GM21515 (cell line): ENCODE data around the gene PWWP2B.

Experiments used
- ATAC-seq: cut with Tn5 transposase; IDR thresholded peaks from one replicate; pipeline ENCODE4 v1.9.1; 2021; ENCODE audit not compliant: unreplicated experiment

The PWWP2B gene

DNA sequence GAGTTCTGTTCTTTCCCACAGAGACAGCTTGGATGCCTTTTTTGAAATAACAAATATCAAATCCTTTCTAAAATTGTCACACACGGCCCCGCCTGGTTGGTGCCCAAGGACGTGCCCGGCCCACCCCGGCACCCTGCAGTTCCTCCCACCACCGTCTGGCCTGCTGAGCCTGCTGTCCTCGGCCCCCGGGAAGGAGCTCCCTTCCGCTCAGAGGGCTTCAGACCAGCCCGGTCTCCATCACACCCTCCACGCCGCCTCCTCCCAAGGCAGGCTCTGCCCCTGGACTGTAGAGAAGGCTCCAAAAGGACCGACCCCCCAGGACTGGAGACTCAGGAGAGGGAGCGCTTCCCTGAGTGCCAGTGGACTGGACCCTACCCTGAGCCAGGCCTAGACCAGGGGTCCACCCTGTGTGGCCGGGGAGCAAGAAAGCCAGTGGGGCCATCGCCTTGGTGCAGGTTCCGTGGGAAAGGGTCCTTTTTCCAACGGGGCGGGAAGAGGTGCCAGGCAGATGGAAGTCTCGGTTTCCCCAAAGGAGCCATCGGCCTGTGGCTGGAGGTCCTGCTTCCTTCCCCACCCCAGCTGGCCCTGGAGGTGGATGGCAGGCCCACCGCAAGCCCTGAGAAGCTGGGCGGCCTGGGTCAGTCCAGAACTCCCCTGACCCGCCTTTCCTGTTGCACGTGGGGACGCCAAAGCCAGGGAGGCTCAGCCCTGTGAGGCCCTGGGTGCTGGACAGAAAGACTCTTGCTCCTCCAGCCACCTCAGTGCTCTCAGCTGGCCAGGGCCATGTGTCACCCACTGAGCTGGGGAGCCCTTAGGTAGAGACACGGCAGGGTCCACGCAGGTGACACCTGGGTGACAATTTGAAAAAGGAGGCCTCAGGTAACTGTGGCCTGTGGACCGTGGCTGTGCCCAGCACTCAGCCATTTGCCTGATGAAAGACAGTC, 69.8 kb downstream of the PWWP2B start:
- ATAC-seq = no peak
